ENCODE results near the gene SHROOM4. TPM values are rescaled to one million over a fixed set of nuclear protein-coding genes. Genes with fewer than 3 reads are reported as not detected.

The SHROOM4 gene
- total RNA-seq, 1 experiment from 2014 or later: 6.6 TPM

DNA sequence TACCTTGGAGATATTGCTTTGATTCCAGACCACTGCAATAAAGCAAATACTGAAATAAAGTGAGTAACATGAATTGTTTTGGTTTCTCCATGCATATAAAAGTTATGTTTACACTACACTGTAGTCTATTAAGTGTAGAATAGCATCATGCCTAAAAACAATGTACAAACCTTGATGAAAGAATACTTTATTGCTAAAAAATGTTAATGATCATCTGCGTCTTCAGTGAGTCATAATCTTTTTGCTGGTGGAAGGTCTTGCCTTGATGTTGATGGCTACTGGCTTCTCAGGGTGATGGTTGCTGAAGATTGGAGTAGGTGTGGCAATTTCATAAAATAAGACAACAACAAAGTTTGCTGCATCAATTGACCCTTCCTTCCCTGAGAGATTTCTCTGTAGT, 145.1 kb downstream of the SHROOM4 start:
- no peak overlapping the region for H3K4me3 ChIP-seq
- no peaks in the 10 kb centered on the region for H3K4me1 ChIP-seq (replicated peaks)
- no peak for DNase-seq (ENCODE audit: low read depth in 1 of 2, low spot score in 2 of 2)
- H3K27me3 ChIP-seq (replicated peaks): no peaks in the 10 kb centered on the region
- no peaks in the 10 kb centered on the region for H3K9me3 ChIP-seq (replicated peaks)
- H3K36me3 ChIP-seq: no peaks in the 10 kb centered on the region
- no peak overlapping the region for H3K27ac ChIP-seq

DNA sequence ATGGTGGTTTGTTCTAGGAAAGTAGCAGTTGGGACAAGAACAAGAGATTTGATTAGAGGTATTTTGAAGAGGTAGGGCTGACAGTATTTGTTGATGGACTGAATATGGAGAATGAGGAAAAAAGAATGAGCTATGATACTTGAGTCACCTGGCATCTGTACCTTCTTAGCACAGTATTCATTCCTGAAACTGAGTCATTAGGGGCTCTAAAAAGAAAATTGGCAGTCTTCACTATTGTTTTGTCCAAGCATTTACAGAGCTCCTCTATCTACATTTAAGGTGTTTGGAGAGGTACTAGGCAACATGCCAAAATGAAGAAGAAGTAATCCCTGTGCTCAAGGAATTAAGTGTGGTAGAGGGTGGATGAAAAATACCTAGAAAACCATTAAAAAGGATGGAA, 165.8 kb downstream of the SHROOM4 start:
- H3K27me3 ChIP-seq (replicated peaks): no peaks in the 10 kb centered on the region
- H3K4me3 ChIP-seq: no peak overlapping the region
- no peak overlapping the region for H3K27ac ChIP-seq
- H3K4me1 ChIP-seq (replicated peaks): peaks cover 12% of the 10 kb centered on the region
- no peaks in the 10 kb centered on the region for H3K9me3 ChIP-seq (replicated peaks)
- no peaks in the 10 kb centered on the region for H3K36me3 ChIP-seq
- DNase-seq (ENCODE audit: low read depth in 1 of 2, low spot score in 2 of 2): no peak

GRCh38 chrX:50644496-50644895, 169.5 kb downstream of the SHROOM4 start:
- no peak overlapping the region for H3K4me3 ChIP-seq
- H3K27ac ChIP-seq: no peak overlapping the region
- H3K9me3 ChIP-seq (replicated peaks): no peaks in the 10 kb centered on the region
- no peaks in the 10 kb centered on the region for H3K27me3 ChIP-seq (replicated peaks)
- H3K36me3 ChIP-seq: no peaks in the 10 kb centered on the region
- no peak for DNase-seq (ENCODE audit: low read depth in 1 of 2, low spot score in 2 of 2)
- H3K4me1 ChIP-seq (replicated peaks): peaks cover 12% of the 10 kb centered on the region

DNA sequence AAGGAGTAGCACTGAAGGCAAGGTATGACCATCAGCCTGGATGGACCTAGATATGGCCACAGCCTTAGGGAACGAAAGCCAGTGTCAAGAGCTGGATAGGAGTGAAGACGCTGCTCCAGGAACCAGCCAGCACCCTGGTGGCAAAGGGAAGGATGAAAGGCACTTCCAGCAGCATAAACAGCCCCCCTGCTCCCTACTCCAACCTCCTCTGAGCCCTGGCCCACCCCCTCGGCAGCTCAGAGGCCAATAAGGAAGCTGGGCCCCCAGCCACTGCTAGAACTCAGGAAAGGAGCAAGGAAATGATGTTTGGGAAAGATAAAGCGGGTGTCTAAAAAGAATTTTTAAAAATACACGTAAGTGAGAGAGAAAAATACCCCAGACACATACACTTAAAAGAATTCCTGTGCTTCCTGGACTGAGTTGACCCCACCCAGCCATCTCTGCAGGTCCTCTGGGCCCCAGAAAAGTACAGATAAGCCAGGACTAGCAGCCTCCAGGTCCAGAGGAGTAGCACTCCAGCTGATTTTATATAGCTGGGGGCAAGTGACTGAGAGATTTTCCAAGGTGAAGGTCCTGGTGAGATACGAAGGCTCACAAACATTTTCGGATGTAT, 170.4 kb downstream of the SHROOM4 start:
- no peak for DNase-seq (ENCODE audit: low read depth in 1 of 2, low spot score in 2 of 2)
- no peak overlapping the region for H3K27ac ChIP-seq
- H3K9me3 ChIP-seq (replicated peaks): no peaks in the 10 kb centered on the region
- H3K4me1 ChIP-seq (replicated peaks): peaks cover 12% of the 10 kb centered on the region
- H3K4me3 ChIP-seq: no peak overlapping the region
- H3K36me3 ChIP-seq: no peaks in the 10 kb centered on the region
- H3K27me3 ChIP-seq (replicated peaks): no peaks in the 10 kb centered on the region

- no peaks in the 10 kb centered on the region for H3K4me1 ChIP-seq (replicated peaks)
- DNase-seq (ENCODE audit: low read depth in 1 of 2, low spot score in 2 of 2): no peak
- H3K27ac ChIP-seq: no peak overlapping the region
- H3K36me3 ChIP-seq: no peaks in the 10 kb centered on the region
- H3K4me3 ChIP-seq: no peak overlapping the region
- no peaks in the 10 kb centered on the region for H3K27me3 ChIP-seq (replicated peaks)
- no peaks in the 10 kb centered on the region for H3K9me3 ChIP-seq (replicated peaks)
These were observed 175.9 kb downstream of the SHROOM4 start for GRCh38 chrX:50638123-50638522.

DNA sequence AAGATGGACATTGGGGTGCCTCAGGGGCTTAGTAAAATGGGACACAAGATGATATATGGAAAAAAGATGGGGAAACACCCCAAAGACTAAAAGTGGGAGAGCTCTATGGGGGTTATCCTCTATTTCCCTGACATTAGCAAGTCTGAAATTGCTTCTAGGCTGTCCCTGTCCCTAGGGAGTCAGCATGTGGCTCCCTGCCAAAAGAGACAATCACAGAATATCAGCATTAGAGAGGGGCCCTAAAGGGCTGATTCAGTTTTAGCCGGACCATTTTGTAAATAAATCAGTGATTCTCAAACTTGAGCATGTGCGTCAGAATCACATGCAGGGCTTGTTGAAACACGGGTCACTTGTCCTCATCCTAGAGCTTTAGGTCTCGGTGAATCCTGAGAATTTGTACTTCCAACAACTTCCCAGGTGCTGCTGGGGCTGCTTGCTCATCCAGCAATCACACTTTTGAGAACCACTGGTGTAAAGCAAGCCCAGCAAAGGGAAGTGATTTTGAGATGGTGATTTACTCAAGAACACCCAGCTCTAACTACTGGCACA, 178.1 kb downstream of the SHROOM4 start:
- H3K9me3 ChIP-seq (replicated peaks): no peaks in the 10 kb centered on the region
- H3K27me3 ChIP-seq (replicated peaks): no peaks in the 10 kb centered on the region

GRCh38 chrX:50635162-50635561, 178.8 kb downstream of the SHROOM4 start:
- no peak overlapping the region for H3K4me3 ChIP-seq
- no peaks in the 10 kb centered on the region for H3K36me3 ChIP-seq
- no peaks in the 10 kb centered on the region for H3K9me3 ChIP-seq (replicated peaks)
- no peaks in the 10 kb centered on the region for H3K4me1 ChIP-seq (replicated peaks)
- no peak for DNase-seq (ENCODE audit: low read depth in 1 of 2, low spot score in 2 of 2)
- H3K27ac ChIP-seq: no peak overlapping the region
- H3K27me3 ChIP-seq (replicated peaks): no peaks in the 10 kb centered on the region

More for the DNA sequence above, 178.1 kb downstream of the SHROOM4 start:
- Histone ChIP-seq H3K27ac (no peak overlapping the region), H3K36me3 (no peaks in the 10 kb centered on the region), H3K4me1 (replicated peaks) (no peaks in the 10 kb centered on the region), H3K4me3 (no peak overlapping the region)
- DNase-seq (ENCODE audit: low read depth in 1 of 2, low spot score in 2 of 2): no peak

DNA sequence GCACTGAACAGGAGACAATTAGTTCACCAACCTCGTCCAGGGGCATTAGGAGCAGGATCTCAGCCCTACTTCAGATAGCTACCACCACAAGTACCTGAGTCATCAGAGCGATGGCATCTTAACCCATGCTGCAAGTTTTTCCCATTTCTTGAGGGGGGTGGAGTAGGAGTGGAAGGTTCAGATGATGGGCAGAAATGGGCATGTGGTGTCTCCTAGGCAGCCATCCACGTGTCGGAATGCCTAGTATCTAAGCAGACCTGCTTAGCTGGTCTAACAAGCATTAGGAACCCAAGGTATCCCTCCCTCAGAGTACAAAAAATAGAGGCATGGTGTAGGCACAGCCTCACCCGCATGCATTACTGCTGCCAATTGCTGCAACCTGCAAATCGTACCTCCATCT, 184.2 kb downstream of the SHROOM4 start:
- H3K36me3 ChIP-seq: no peaks in the 10 kb centered on the region
- H3K9me3 ChIP-seq (replicated peaks): no peaks in the 10 kb centered on the region
- DNase-seq (ENCODE audit: low read depth in 1 of 2, low spot score in 2 of 2): no peak
- no peaks in the 10 kb centered on the region for H3K4me1 ChIP-seq (replicated peaks)
- no peak overlapping the region for H3K4me3 ChIP-seq
- no peaks in the 10 kb centered on the region for H3K27me3 ChIP-seq (replicated peaks)
- H3K27ac ChIP-seq: no peak overlapping the region

DNA sequence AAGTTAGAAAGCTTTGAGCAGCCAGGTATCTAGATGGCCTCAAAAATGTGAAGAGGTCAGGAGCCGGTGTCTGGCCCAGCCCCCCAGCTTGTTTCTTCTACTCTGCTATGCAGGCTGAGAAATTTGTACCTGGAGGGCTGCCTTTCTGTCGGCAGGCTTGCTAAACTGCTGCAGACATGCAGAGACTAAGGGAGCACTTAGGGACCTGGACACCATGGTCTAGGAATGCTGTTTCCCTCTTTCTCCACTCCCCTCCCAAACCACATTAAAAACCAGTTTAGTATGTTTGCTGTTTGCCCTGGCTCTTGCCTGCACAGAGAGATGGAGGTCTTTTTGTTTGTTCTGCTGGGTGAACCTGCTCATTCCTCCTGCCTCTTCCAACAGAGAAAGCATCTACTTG, 186.3 kb downstream of the SHROOM4 start:
- Histone ChIP-seq H3K27ac (no peak overlapping the region), H3K36me3 (no peaks in the 10 kb centered on the region), H3K9me3 (replicated peaks) (no peaks in the 10 kb centered on the region), H3K4me1 (replicated peaks) (no peaks in the 10 kb centered on the region), H3K27me3 (replicated peaks) (no peaks in the 10 kb centered on the region), H3K4me3 (no peak overlapping the region)
- no peak for DNase-seq (ENCODE audit: low read depth in 1 of 2, low spot score in 2 of 2)

DNA sequence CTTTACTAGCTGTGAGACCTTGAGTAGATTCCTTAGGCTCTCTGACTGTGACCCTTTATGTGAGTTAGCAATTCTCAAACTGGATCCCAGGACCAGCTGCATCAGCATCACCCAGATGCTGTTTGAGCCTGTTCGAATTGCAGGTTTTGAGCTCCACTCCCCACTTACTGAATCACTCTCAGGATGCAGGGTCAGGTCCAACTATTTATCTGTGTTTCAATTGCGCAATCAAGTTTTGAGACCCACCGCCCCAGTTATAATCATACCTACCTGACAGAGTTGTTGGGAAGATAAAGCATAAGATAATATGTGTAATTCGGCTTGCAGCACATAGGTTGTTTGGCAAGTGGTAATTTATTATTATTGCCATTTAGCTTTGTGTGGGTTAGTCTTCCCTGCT, 187.6 kb downstream of the SHROOM4 start:
- DNase-seq (ENCODE audit: low read depth in 1 of 2, low spot score in 2 of 2): no peak
- Histone ChIP-seq H3K27me3 (replicated peaks) (no peaks in the 10 kb centered on the region), H3K4me3 (no peak overlapping the region)

DNA sequence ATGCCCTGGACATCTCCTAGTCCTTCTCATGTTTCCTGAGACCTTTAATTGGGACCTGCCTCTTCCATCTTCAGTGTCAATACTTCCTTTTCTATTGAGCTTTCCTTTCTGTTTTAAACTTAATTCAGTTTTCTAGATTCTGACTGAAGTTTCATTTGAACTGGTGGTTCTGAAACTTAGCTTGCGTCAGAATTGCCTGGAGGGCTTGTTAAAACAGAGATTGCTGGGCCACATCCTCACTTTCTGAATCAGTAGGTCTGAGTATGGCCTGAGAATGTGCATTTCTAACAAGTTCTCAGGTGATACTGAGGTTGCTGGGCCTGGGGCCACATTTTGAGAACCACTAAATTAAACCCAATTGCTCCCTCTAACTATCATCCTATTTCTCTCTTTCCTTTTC, 191.2 kb downstream of the SHROOM4 start:
- Histone ChIP-seq H3K27me3 (replicated peaks) (no peaks in the 10 kb centered on the region), H3K4me3 (no peak overlapping the region), H3K27ac (no peak overlapping the region), H3K9me3 (replicated peaks) (no peaks in the 10 kb centered on the region), H3K36me3 (no peaks in the 10 kb centered on the region), H3K4me1 (replicated peaks) (no peaks in the 10 kb centered on the region)
- DNase-seq (ENCODE audit: low read depth in 1 of 2, low spot score in 2 of 2): no peak

More for the DNA sequence above, 187.6 kb downstream of the SHROOM4 start:
- Histone ChIP-seq H3K36me3 (no peaks in the 10 kb centered on the region), H3K9me3 (replicated peaks) (no peaks in the 10 kb centered on the region), H3K27ac (no peak overlapping the region), H3K4me1 (replicated peaks) (no peaks in the 10 kb centered on the region)

DNA sequence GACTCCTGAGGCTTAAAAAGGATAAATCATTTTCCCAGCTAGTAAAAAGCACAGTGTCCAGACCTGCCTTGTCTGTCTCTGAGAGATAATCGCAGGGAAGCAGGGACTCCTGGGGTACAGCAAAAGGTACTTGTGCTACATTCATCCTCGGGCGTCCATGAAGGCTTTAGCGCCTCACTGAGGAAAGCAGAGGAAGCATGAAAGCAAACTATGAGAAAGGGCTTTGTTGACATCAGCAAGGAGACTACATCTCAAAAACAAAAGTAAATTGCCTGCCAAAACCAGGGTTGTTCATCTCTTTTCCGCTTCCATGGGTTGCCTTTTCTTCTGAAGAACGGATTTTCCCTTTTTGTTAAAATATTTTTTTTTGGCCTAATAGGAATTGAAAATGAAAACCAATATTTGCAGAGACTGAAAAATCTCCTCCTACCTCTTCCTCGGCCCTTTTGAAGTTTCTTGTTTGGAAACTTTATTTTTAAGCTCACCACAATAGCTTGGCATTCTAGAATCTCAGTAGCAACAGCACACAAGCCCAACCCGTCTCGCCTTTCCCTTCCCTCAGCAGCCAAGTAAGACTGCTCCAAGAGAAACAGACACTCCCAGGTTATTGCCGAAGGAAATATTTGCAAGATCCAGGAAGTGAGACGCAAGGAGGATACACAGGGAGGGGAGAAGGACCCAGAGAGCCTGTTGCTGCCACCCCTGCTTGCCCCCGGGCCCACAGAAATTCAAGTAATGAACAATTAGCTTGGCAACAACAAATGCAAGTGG, 195.0 kb downstream of the SHROOM4 start:
- Histone ChIP-seq H3K9me3 (replicated peaks) (no peaks in the 10 kb centered on the region), H3K4me3 (no peak overlapping the region), H3K27me3 (replicated peaks) (no peaks in the 10 kb centered on the region), H3K36me3 (no peaks in the 10 kb centered on the region), H3K4me1 (replicated peaks) (no peaks in the 10 kb centered on the region), H3K27ac (no peak overlapping the region)
- no peak for DNase-seq (ENCODE audit: low read depth in 1 of 2, low spot score in 2 of 2)

DNA sequence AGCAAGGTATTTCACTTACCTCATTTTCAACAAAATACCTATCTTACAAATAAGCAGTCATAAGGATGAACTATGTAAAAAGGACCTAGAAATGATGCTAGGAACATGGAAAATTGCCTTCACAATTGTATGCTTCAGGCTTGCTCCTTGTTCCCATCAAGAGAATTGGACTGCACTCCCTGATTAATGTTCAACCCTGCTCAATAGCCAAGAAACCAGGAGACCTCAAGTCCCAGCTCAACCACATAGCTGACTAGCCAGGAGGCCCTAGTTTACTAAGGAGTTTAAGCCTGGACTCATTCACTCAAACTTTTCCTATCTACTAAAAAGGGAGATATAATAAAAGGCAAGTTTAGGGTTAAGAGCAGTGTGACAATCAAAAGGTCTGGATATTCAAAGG, 196.8 kb downstream of the SHROOM4 start:
- no peaks in the 10 kb centered on the region for H3K27me3 ChIP-seq (replicated peaks)
- H3K9me3 ChIP-seq (replicated peaks): no peaks in the 10 kb centered on the region
- H3K4me3 ChIP-seq: no peak overlapping the region
- no peak for DNase-seq (ENCODE audit: low read depth in 1 of 2, low spot score in 2 of 2)
- H3K27ac ChIP-seq: no peak overlapping the region
- H3K4me1 ChIP-seq (replicated peaks): no peaks in the 10 kb centered on the region
- H3K36me3 ChIP-seq: no peaks in the 10 kb centered on the region

DNA sequence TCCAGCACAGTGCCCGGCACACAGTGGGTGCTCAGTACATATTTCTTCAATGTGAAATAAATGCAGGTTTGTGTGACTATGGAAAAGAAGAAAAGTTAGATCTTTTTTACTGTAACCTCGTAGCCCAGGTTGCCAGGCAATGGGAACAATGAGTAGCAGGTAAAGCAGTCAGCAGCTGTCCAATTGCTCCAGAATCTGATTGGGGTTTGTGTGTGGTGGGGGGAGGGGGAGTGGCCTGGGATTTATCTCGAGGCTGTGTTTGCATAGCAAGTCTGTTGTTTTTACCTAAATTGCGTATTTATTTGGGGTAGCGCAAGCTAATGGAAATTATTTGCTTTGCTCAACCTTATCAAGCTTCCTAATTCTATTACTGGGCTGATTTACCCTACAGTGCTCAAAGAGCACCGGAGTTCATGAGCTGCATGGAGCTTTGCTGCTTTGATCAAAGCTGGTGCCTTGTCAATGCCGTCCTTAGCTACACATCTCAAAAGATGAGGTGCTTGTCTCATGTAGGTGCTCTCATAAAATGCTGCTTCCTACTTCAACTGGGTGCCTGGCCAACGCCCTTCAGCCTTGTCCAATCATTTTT, 198.3 kb downstream of the SHROOM4 start:
- Histone ChIP-seq H3K27ac (no peak overlapping the region), H3K9me3 (replicated peaks) (no peaks in the 10 kb centered on the region), H3K36me3 (no peaks in the 10 kb centered on the region), H3K4me3 (no peak overlapping the region), H3K27me3 (replicated peaks) (no peaks in the 10 kb centered on the region), H3K4me1 (replicated peaks) (no peaks in the 10 kb centered on the region)
- DNase-seq (ENCODE audit: low read depth in 1 of 2, low spot score in 2 of 2): no peak

Data from SJSA1 (cell line).